HG02759 (cell line): ENCODE data around the gene BSN.

Source experiments
- ATAC-seq: cut with Tn5 transposase; IDR thresholded peaks from one replicate; pipeline ENCODE4 v1.9.1; 2021; ENCODE audit warnings: mild to moderate bottlenecking, moderate library complexity; ENCODE audit not compliant: unreplicated experiment

The BSN gene

GRCh38 chr3:49713336-49714105 is 159.2 kb downstream of the BSN start:
- no peak for ATAC-seq

GRCh38 chr3:49714728-49715550 is 160.7 kb downstream of the BSN start:
- no peak for ATAC-seq

GRCh38 chr3:49715611-49716121 is 161.4 kb downstream of the BSN start:
- no peak for ATAC-seq

- no peak for ATAC-seq
Observed at GRCh38 chr3:49716169-49716568, 161.9 kb downstream of the BSN start.

GRCh38 chr3:49716691-49717210 is 162.5 kb downstream of the BSN start:
- ATAC-seq = no peak

- no peak for ATAC-seq
Observed at GRCh38 chr3:49717211-49717958, 163.1 kb downstream of the BSN start.

- no peak for ATAC-seq
Observed at GRCh38 chr3:49717959-49718857, 163.9 kb downstream of the BSN start.

- no peak for ATAC-seq
Observed at GRCh38 chr3:49718858-49719213, 164.6 kb downstream of the BSN start.

GRCh38 chr3:49719214-49719884 is 165.1 kb downstream of the BSN start, which contains the start of gene AMIGO3:
Gene AMIGO3, minus strand, starts transcription at chr3:49719684. Its CDS starts 219 bp downstream, at chr3:49719465.
- ATAC-seq = peak; percentile 53
